ENCODE results near the gene BRMS1L.
"Not testable (repeated sequence)": the region's sequence is repeated elsewhere in the genome, so short reads cannot be mapped to it uniquely, and the experiment has no call there.

BRMS1L gene

GRCh38 chr14:35824446-35825165 is 1.5 kb upstream of the BRMS1L start:
- no CpG with 5 or more reads among the region's 55 CpGs for WGBS (ENCODE audit: insufficient coverage, insufficient read length)
- H3K4me3 ChIP-seq (ENCODE audit: low read length); H3K27me3 ChIP-seq (ENCODE audit: control insufficient read depth, insufficient read depth, low read length); H3K27ac ChIP-seq (ENCODE audit: low read length); DNase-seq (ENCODE audit: low read depth, low spot score); H3K36me3 ChIP-seq (ENCODE audit: control insufficient read depth, insufficient read depth, low read length); H3K4me1 ChIP-seq (ENCODE audit: control insufficient read depth, insufficient read depth, low read length); H3K9me3 ChIP-seq (ENCODE audit: control insufficient read depth, insufficient read depth, low read length): not testable (repeated sequence)

- H3K27me3 ChIP-seq (ENCODE audit: control insufficient read depth, insufficient read depth, low read length) = no peaks in the 10 kb centered on the region
- H3K27ac ChIP-seq (ENCODE audit: low read length) = no peak overlapping the region
- H3K9me3 ChIP-seq (ENCODE audit: control insufficient read depth, insufficient read depth, low read length) = no peaks in the 10 kb centered on the region
- H3K4me3 ChIP-seq (ENCODE audit: low read length) = peak overlapping the region; percentile 53; the same call in 1 of the 2 replicates
- no peaks in the 10 kb centered on the region for H3K4me1 ChIP-seq (ENCODE audit: control insufficient read depth, insufficient read depth, low read length)
- DNase-seq (ENCODE audit: low read depth, low spot score) = no peak
- no CpG with 5 or more reads among the region's 6 CpGs for WGBS (ENCODE audit: insufficient coverage, insufficient read length)
- no peaks in the 10 kb centered on the region for H3K36me3 ChIP-seq (ENCODE audit: control insufficient read depth, insufficient read depth, low read length)
These were observed 245 bp upstream of the BRMS1L start for GRCh38 chr14:35825968-35826217.

GRCh38 chr14:35826952-35827416 is 846 bp downstream of the BRMS1L start:
- Histone ChIP-seq H3K27me3 (ENCODE audit: control insufficient read depth, insufficient read depth, low read length) (no peaks in the 10 kb centered on the region), H3K27ac (ENCODE audit: low read length) (no peak overlapping the region), H3K4me1 (ENCODE audit: control insufficient read depth, insufficient read depth, low read length) (no peaks in the 10 kb centered on the region), H3K9me3 (ENCODE audit: control insufficient read depth, insufficient read depth, low read length) (no peaks in the 10 kb centered on the region), H3K36me3 (ENCODE audit: control insufficient read depth, insufficient read depth, low read length) (no peaks in the 10 kb centered on the region; the same call in 1 of the 2 replicates), H3K4me3 (ENCODE audit: low read length) (peak overlapping the region; percentile 89)
- DNase-seq (ENCODE audit: low read depth, low spot score) = no peak
- WGBS (ENCODE audit: insufficient coverage, insufficient read length) = no CpG with 5 or more reads among the region's 11 CpGs

GRCh38 chr14:35827678-35828472 is 1.7 kb downstream of the BRMS1L start:
- Histone ChIP-seq H3K27ac (ENCODE audit: low read length) (no peak overlapping the region), H3K36me3 (ENCODE audit: control insufficient read depth, insufficient read depth, low read length) (no peaks in the 10 kb centered on the region; the same call in 1 of the 2 replicates), H3K9me3 (ENCODE audit: control insufficient read depth, insufficient read depth, low read length) (no peaks in the 10 kb centered on the region), H3K4me3 (ENCODE audit: low read length) (no peak overlapping the region), H3K27me3 (ENCODE audit: control insufficient read depth, insufficient read depth, low read length) (no peaks in the 10 kb centered on the region), H3K4me1 (ENCODE audit: control insufficient read depth, insufficient read depth, low read length) (no peaks in the 10 kb centered on the region)
- no CpG with 5 or more reads among the region's 11 CpGs for WGBS (ENCODE audit: insufficient coverage, insufficient read length)
- DNase-seq (ENCODE audit: low read depth, low spot score) = no peak

GRCh38 chr14:35829449-35829848 is 3.3 kb downstream of the BRMS1L start:
- Histone ChIP-seq H3K27ac (ENCODE audit: low read length) (no peak overlapping the region), H3K4me3 (ENCODE audit: low read length) (no peak overlapping the region), H3K27me3 (ENCODE audit: control insufficient read depth, insufficient read depth, low read length) (no peaks in the 10 kb centered on the region), H3K4me1 (ENCODE audit: control insufficient read depth, insufficient read depth, low read length) (no peaks in the 10 kb centered on the region), H3K9me3 (ENCODE audit: control insufficient read depth, insufficient read depth, low read length) (no peaks in the 10 kb centered on the region), H3K36me3 (ENCODE audit: control insufficient read depth, insufficient read depth, low read length) (no peaks in the 10 kb centered on the region; the same call in 1 of the 2 replicates)
- DNase-seq (ENCODE audit: low read depth, low spot score) = no peak
- no CpG with 5 or more reads among the region's 1 CpG for WGBS (ENCODE audit: insufficient coverage, insufficient read length)

- H3K36me3 ChIP-seq (ENCODE audit: control insufficient read depth, insufficient read depth, low read length) = no peaks in the 10 kb centered on the region; the same call in 1 of the 2 replicates
- no peaks in the 10 kb centered on the region for H3K27me3 ChIP-seq (ENCODE audit: control insufficient read depth, insufficient read depth, low read length)
- H3K9me3 ChIP-seq (ENCODE audit: control insufficient read depth, insufficient read depth, low read length) = no peaks in the 10 kb centered on the region
- no peak overlapping the region for H3K27ac ChIP-seq (ENCODE audit: low read length)
- no peak overlapping the region for H3K4me3 ChIP-seq (ENCODE audit: low read length)
- DNase-seq (ENCODE audit: low read depth, low spot score) = no peak
- WGBS (ENCODE audit: insufficient coverage, insufficient read length) = 100% methylated on average over 1 of the region's 5 CpGs
- H3K4me1 ChIP-seq (ENCODE audit: control insufficient read depth, insufficient read depth, low read length) = no peaks in the 10 kb centered on the region
These were observed 9.3 kb downstream of the BRMS1L start for GRCh38 chr14:35835208-35835982.

- H3K27ac ChIP-seq (ENCODE audit: low read length); H3K27me3 ChIP-seq (ENCODE audit: control insufficient read depth, insufficient read depth, low read length); H3K4me1 ChIP-seq (ENCODE audit: control insufficient read depth, insufficient read depth, low read length); H3K36me3 ChIP-seq (ENCODE audit: control insufficient read depth, insufficient read depth, low read length); DNase-seq (ENCODE audit: low read depth, low spot score); H3K9me3 ChIP-seq (ENCODE audit: control insufficient read depth, insufficient read depth, low read length); H3K4me3 ChIP-seq (ENCODE audit: low read length): not testable (repeated sequence)
- WGBS (ENCODE audit: insufficient coverage, insufficient read length) = no CpG with 5 or more reads among the region's 2 CpGs
These were observed 15.6 kb downstream of the BRMS1L start for GRCh38 chr14:35841704-35842103.

- not testable (repeated sequence) for H3K9me3 ChIP-seq (ENCODE audit: control insufficient read depth, insufficient read depth, low read length); H3K27me3 ChIP-seq (ENCODE audit: control insufficient read depth, insufficient read depth, low read length); H3K4me3 ChIP-seq (ENCODE audit: low read length); DNase-seq (ENCODE audit: low read depth, low spot score); H3K4me1 ChIP-seq (ENCODE audit: control insufficient read depth, insufficient read depth, low read length); H3K36me3 ChIP-seq (ENCODE audit: control insufficient read depth, insufficient read depth, low read length); H3K27ac ChIP-seq (ENCODE audit: low read length)
- WGBS (ENCODE audit: insufficient coverage, insufficient read length) = no CpG with 5 or more reads among the region's 2 CpGs
These were observed 16.1 kb downstream of the BRMS1L start for GRCh38 chr14:35842245-35842644.

- no CpG with 5 or more reads among the region's 8 CpGs for WGBS (ENCODE audit: insufficient coverage, insufficient read length)
- H3K4me3 ChIP-seq (ENCODE audit: low read length) = no peak overlapping the region
- H3K36me3 ChIP-seq (ENCODE audit: control insufficient read depth, insufficient read depth, low read length) = no peaks in the 10 kb centered on the region
- no peak for DNase-seq (ENCODE audit: low read depth, low spot score)
- no peaks in the 10 kb centered on the region for H3K9me3 ChIP-seq (ENCODE audit: control insufficient read depth, insufficient read depth, low read length)
- no peak overlapping the region for H3K27ac ChIP-seq (ENCODE audit: low read length)
- no peaks in the 10 kb centered on the region for H3K27me3 ChIP-seq (ENCODE audit: control insufficient read depth, insufficient read depth, low read length)
- no peaks in the 10 kb centered on the region; the same call in 1 of the 2 replicates for H3K4me1 ChIP-seq (ENCODE audit: control insufficient read depth, insufficient read depth, low read length)
These were observed 18.4 kb downstream of the BRMS1L start for GRCh38 chr14:35844494-35844893.

- Histone ChIP-seq H3K36me3 (ENCODE audit: control insufficient read depth, insufficient read depth, low read length) (no peaks in the 10 kb centered on the region), H3K27ac (ENCODE audit: low read length) (no peak overlapping the region), H3K4me3 (ENCODE audit: low read length) (no peak overlapping the region), H3K9me3 (ENCODE audit: control insufficient read depth, insufficient read depth, low read length) (no peaks in the 10 kb centered on the region), H3K27me3 (ENCODE audit: control insufficient read depth, insufficient read depth, low read length) (no peaks in the 10 kb centered on the region), H3K4me1 (ENCODE audit: control insufficient read depth, insufficient read depth, low read length) (no peaks in the 10 kb centered on the region; the same call in 1 of the 2 replicates)
- no peak for DNase-seq (ENCODE audit: low read depth, low spot score)
- WGBS (ENCODE audit: insufficient coverage, insufficient read length) = no CpG with 5 or more reads among the region's 2 CpGs
These were observed 21.5 kb downstream of the BRMS1L start for GRCh38 chr14:35847636-35848035.
